HG03565 (cell line): ENCODE results near the gene GNB1.
"Not testable (repeated sequence)": the region's sequence is repeated elsewhere in the genome, so short reads cannot be mapped to it uniquely, and the experiment has no call there.

Experiments
- ATAC-seq: cut with Tn5 transposase; IDR thresholded peaks from one replicate; pipeline ENCODE4 v1.9.1; 2021; ENCODE audit warnings: mild to moderate bottlenecking, moderate library complexity; ENCODE audit not compliant: unreplicated experiment

Gene GNB1

GRCh38 chr1:1890506-1891348 is at the start of gene GNB1:
TSS of gene GNB1 (minus strand) at chr1:1891087. CDS start at chr1:1825453, 65,634 bp downstream.
- peak; percentile 78 for ATAC-seq

GRCh38 chr1:1940123-1940425 is 49.2 kb upstream of the GNB1 start:
- ATAC-seq, result no peak

- ATAC-seq, result no peak
These were observed 48.6 kb upstream of the GNB1 start for GRCh38 chr1:1939296-1940122.

GRCh38 chr1:1938613-1939295 is 47.9 kb upstream of the GNB1 start:
- no peak for ATAC-seq

- ATAC-seq, result no peak
These were observed 47.3 kb upstream of the GNB1 start for GRCh38 chr1:1938276-1938573.

- ATAC-seq, result no peak
These were observed 46.8 kb upstream of the GNB1 start for GRCh38 chr1:1937549-1938275.

GRCh38 chr1:1937061-1937460 is 46.2 kb upstream of the GNB1 start:
- no peak for ATAC-seq

- ATAC-seq, result not testable (repeated sequence)
These were observed 44.0 kb upstream of the GNB1 start for GRCh38 chr1:1934848-1935247.

- ATAC-seq, result no peak
These were observed 39.0 kb upstream of the GNB1 start for GRCh38 chr1:1929639-1930545.

GRCh38 chr1:1929102-1929638 is 38.3 kb upstream of the GNB1 start:
- no peak for ATAC-seq

- no peak for ATAC-seq
These were observed 37.6 kb upstream of the GNB1 start for GRCh38 chr1:1928231-1929101.

GRCh38 chr1:1927751-1928150 is 36.9 kb upstream of the GNB1 start:
- no peak for ATAC-seq

- no peak for ATAC-seq
These were observed 36.2 kb upstream of the GNB1 start for GRCh38 chr1:1926886-1927660.

- ATAC-seq, result no peak
These were observed 35.5 kb upstream of the GNB1 start for GRCh38 chr1:1926346-1926811.

- ATAC-seq, result no peak
These were observed 34.8 kb upstream of the GNB1 start for GRCh38 chr1:1925437-1926345.

- no peak for ATAC-seq
These were observed 34.0 kb upstream of the GNB1 start for GRCh38 chr1:1924849-1925248.

GRCh38 chr1:1924386-1924785 is 33.5 kb upstream of the GNB1 start:
- no peak for ATAC-seq
